Cardiac fibroblast (primary cell): ENCODE data around the gene JADE2.
"Not testable (repeated sequence)": the region's sequence is repeated elsewhere in the genome, so short reads cannot be mapped to it uniquely, and the experiment has no call there.

ENCODE experiments used
- DNase-seq, 2 donors: peaks; one replicate each; pipeline versions ENCODE4 v3.0.0 to v3.0.0-alpha.2; 2010; ENCODE audit warnings: low read depth in 2 of 2
- H3K4me3 ChIP-seq, 2 donors: replicated peaks in 1 of 2; 1 replicate in 1 of 2; 2 replicates in 1 of 2; pipeline ENCODE4 v1.5.1; 2011; ENCODE audit warnings: low read depth in 2 of 2, low read length in 2 of 2, mild to moderate bottlenecking in 2 of 2, moderate library complexity in 1 of 2
- CTCF ChIP-seq: IDR thresholded peaks from one replicate; pipeline ENCODE4 v1.5.1; 2011; ENCODE audit warnings: low read depth, mild to moderate bottlenecking, low read length, inconsistent platforms

The JADE2 gene

GRCh38 chr5:134554319-134555222, 29.1 kb downstream of the JADE2 start:
- no peak overlapping the region for H3K4me3 ChIP-seq
- TF ChIP-seq CTCF, result peak; percentile 10
- DNase-seq, result peak; percentile 87 to 95

DNA sequence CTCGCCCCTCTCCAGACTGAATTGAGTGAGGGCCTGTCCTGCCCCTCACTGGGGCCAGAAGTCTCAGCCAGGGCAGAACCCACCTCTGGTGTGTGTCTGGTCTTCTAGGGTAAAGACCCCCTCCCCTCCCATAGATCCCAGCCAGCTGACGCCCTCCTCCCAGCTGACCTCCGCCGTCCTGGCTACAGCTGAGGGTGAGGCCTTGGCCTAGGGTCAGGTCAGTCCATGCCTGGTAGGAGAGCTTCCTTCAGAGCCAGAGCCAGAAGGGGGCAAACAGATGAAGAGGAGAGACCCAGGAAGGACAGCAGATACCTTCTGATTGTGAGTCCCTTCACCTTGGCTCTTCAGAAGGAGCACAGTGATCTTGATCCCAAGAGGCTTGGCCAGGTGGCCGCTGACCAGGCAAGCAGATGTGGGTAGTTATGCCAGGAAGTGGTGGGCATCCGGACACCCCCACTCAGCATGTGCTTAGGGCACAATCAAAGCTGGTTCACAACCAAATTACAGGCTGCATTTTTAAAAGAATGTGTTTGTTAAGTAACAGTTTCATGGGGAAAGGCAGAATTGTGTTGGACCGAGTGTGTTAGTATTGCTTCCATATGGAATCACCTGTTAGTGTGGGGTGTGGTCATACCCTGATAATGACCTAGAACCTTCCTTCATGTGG, 29.9 kb downstream of the JADE2 start:
- no peak for DNase-seq
- no peak overlapping the region for H3K4me3 ChIP-seq

GRCh38 chr5:134555890-134556311, 30.4 kb downstream of the JADE2 start:
- DNase-seq, result peak; percentile 62 to 88
- no peak for TF ChIP-seq CTCF
- no peak overlapping the region for H3K4me3 ChIP-seq

More for the DNA sequence above, 29.9 kb downstream of the JADE2 start:
- no peak for TF ChIP-seq CTCF

DNA sequence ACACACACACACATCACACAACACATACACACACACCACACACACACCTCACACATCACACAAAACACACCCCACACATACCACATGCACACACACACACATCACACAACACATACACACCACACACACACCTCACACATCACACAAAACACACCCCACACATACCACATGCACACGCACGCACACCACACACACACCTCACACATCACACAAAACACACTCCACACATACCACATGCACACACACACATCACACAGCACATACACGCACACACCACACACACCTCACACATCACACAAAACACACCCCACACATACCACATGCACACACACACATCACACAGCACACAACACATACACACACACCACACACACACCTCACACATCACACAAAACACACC, 31.1 kb downstream of the JADE2 start:
- not testable (repeated sequence) for DNase-seq, H3K4me3 ChIP-seq

DNA sequence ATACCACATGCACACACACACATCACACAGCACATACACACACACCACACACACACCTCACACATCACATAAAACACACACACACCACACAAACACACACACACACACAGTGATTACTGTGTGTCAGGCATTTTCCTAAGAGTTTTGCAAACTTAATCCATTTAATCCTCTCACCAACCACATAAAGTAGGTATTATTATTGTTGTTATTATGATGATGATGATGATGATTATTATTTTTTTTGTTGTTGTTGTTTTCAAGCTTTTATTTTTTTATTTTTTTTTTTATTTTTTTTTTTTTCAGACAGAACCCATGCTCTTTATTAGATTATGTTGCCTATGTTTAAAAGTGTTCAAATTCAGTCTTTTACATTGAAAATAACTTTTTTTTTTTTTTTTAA, 31.5 kb downstream of the JADE2 start:
- no peak for DNase-seq
- no peak overlapping the region for H3K4me3 ChIP-seq
- TF ChIP-seq CTCF, result no peak

DNA sequence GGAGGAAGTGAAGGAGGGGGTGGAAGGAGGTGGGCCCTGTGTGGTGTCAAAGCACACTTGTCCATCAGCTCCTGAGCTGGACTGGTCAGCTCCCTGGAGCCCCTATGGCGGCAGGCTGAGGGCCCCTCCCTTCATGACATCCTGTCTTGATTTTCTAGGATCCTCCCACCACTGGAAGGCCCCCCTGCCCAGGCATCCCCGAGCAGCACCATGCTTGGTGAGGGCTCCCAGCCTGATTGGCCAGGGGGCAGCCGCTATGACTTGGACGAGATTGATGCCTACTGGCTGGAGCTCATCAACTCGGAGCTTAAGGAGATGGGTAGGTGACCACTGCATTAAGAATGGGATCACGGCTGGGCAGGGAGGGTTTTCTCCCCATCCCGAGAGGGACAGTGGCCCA, 34.2 kb downstream of the JADE2 start:
- no peak for DNase-seq
- no peak for TF ChIP-seq CTCF
- no peak overlapping the region for H3K4me3 ChIP-seq

- no peak overlapping the region for H3K4me3 ChIP-seq
- DNase-seq, result no peak
- TF ChIP-seq CTCF, result no peak
Observed at GRCh38 chr5:134560698-134561097, 35.2 kb downstream of the JADE2 start.
